AG04449 (cell line): Measurements from ENCODE around the gene SIL1.

ENCODE experiments used
- CTCF ChIA-PET: fragments of 350-600 bp; formaldehyde crosslinking; extraction: SDS; loops from one replicate; lab custom pipeline; 2021; ENCODE audit warnings: antibody characterized with exemption; lab: Yijun Ruan, JAX
- POLR2A ChIA-PET: fragments of 400-600, 350-600 bp; formaldehyde crosslinking; extraction: SDS; loops from one replicate; lab custom pipeline; 2020; ENCODE audit warnings: antibody characterized with exemption, inconsistent platforms; lab: Yijun Ruan, JAX
- DNase-seq: peaks from one replicate; pipeline ENCODE4 v3.0.0-alpha.2; 2010; ENCODE audit warnings: low read depth, low spot score
- H3K4me3 ChIP-seq: 2 replicates; pipeline ENCODE4 v1.5.1; 2011; ENCODE audit warnings: low read depth, mild to moderate bottlenecking, control low read depth, low read length
- CTCF ChIP-seq: IDR thresholded peaks from one replicate; pipeline ENCODE4 v1.5.1; 2011; ENCODE audit warnings: mild to moderate bottlenecking, moderate library complexity, low read length, control low read depth, inconsistent platforms; ENCODE audit not compliant: insufficient read depth; ENCODE audit errors: missing control alignments

SIL1 gene

DNA sequence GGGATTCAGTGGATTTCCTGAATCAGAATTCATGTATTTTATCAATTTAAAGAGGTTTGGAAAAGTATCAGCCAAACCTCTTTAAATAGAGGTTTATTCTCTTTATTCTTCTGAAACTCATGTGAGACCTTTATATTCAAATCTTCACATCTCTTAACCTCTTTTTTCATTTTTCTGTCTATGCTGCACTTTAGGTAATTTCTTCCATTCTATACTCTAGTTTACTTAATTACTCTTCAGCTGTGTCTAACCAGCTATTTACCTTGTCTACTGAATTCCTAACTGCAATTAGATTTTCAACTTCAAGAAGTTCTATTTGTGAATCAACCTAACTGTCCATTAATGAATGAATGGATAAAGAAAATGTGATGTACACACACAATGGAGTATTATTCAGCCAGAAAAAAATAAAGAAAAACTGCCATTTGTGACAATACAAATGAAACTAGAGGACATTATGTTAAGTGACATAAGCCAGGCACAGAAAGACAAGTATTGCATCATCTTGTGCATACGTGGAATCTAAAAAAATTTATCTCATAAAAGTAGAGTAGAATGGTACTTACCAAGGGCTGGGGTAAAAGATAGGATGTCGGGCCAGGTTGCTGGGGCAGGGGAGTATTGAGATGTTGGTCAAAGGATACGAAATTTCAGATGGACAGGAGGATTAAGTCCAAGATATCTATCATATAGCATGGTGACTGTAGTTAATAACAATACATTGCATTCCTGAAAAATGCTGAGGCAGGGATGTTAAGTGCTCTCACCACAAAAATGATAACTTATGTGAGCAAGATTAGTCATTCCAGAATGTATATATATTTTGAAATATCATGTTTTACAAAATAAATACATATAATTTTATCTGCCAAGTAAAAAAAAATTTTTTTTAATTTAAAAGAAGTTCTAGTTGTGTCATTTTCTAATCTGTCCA is 193.5 kb downstream of the SIL1 start:
- TF ChIP-seq CTCF = no peak
- POLR2A ChIA-PET = no interaction called here
- CTCF ChIA-PET = no interaction called here
- H3K4me3 ChIP-seq = no peak overlapping the region
- DNase-seq = no peak

- no peak for TF ChIP-seq CTCF
- DNase-seq = no peak
- H3K4me3 ChIP-seq = no peak overlapping the region
- ChIA-PET CTCF (no interaction called here), POLR2A (no interaction called here)
Measured at GRCh38 chr5:138999674-139000073, 198.5 kb downstream of the SIL1 start.

DNA sequence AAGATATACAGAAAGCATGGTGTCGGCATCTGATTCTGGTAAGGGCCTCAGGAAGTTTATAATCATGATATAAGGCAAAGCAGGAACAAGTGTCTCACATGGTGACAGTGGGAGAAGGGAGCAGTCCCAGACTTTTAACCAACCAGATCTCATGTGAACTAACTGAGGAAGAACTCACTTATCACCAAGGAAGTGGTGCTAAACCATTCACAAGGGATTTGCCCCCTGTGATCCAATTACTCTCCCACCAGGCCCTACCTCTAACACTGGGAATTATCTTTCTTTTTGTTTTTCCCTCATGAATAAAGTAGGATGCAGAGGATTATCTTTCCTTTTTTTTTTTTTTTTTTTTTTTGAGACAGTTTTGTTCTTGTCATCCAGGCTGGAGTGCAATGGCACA is 199.6 kb downstream of the SIL1 start:
- H3K4me3 ChIP-seq = no peak overlapping the region
- ChIA-PET CTCF (no interaction called here), POLR2A (no interaction called here)
- TF ChIP-seq CTCF = no peak
- no peak for DNase-seq

GRCh38 chr5:138996120-138996519 is 202.0 kb downstream of the SIL1 start:
- ChIA-PET CTCF (no interaction called here), POLR2A (no interaction called here)
- DNase-seq = no peak
- TF ChIP-seq CTCF = no peak
- no peak overlapping the region for H3K4me3 ChIP-seq

DNA sequence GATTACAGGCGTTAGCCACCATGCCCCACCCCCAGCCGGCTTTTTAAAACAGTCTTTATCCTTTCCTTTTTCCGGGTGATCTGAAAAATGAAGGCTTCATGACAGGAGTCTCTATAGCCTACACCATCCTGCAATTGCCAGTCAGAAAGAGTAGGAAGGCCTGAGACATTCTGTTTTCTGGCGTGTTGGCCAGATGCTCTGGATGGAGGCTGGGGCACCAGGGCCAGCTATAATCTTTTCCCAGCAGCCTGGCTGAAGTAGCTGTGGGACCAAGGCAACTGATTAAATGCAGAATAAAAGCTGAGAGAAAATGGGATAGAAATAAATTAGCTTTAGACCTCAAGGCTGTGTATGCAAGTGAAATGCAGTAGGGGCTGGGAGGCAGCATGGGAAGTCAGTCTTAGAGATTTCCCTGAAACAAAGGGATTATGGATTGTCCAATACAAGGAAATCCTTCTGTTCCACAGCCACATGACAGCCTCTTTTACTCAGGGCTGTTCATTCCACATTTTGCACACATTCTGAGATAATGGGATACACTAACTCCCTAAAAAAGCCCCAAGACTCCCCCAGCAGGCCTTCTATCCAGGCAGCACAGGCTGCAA is 207.1 kb downstream of the SIL1 start:
- no peak for DNase-seq
- no peak overlapping the region for H3K4me3 ChIP-seq
- ChIA-PET CTCF (interaction anchor here (1.3 kb wide), 1 partner anchor 350 kb away, joined by 3 read pairs; no protein-coding TSS in a partner anchor), POLR2A (no interaction called here)
- no peak for TF ChIP-seq CTCF

GRCh38 chr5:138989720-138990119 is 208.4 kb downstream of the SIL1 start:
- no peak overlapping the region for H3K4me3 ChIP-seq
- no peak for TF ChIP-seq CTCF
- DNase-seq = no peak
- ChIA-PET CTCF (interaction anchor here (1.2 kb wide), 1 partner anchor 125 kb away, joined by 3 read pairs; no protein-coding TSS in a partner anchor), POLR2A (no interaction called here)
